Measurements from ENCODE around the gene C22orf23.

DNA sequence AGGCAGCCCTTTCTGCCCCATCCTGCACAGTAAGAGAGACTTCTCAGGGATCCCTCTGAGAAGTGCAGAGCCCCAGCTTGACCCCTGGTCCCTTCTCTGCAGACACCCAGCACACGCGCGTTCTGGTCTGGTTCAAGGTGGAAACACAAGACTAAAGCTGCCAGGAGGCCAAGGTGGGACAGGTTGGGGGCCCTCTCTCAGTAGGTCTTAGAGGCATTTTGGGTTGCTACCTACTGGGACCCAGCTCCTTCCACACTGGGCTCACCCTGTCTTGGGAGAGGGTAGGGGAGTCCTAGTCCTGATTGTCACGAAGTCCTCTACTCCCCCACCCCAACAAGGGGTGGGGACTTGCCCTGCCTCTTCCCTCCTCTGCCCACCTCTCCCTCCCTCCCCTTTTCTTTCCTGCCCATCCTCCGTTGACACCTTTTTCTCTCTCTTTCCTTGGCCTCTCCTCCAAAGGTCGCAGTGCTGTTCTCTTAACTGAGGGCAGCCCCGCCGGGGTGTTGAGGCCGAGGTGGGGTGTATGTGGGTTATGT is 31.7 kb upstream of the C22orf23 start:
- TF ChIP-seq, protein P1, sequence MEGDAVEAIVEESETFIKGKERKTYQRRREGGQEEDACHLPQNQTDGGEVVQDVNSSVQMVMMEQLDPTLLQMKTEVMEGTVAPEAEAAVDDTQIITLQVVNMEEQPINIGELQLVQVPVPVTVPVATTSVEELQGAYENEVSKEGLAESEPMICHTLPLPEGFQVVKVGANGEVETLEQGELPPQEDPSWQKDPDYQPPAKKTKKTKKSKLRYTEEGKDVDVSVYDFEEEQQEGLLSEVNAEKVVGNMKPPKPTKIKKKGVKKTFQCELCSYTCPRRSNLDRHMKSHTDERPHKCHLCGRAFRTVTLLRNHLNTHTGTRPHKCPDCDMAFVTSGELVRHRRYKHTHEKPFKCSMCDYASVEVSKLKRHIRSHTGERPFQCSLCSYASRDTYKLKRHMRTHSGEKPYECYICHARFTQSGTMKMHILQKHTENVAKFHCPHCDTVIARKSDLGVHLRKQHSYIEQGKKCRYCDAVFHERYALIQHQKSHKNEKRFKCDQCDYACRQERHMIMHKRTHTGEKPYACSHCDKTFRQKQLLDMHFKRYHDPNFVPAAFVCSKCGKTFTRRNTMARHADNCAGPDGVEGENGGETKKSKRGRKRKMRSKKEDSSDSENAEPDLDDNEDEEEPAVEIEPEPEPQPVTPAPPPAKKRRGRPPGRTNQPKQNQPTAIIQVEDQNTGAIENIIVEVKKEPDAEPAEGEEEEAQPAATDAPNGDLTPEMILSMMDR (IDR thresholded peaks at IDR 0.05) = no peak
- no peak for TF ChIP-seq EP300 (IDR thresholded peaks at IDR 0.05)

Data from ovary (tissue), 3 donors.